GM18499 (cell line): ENCODE measurements around the gene TOB2.

ENCODE experiments used
- ATAC-seq: cut with Tn5 transposase; IDR thresholded peaks from one replicate; pipeline ENCODE4 v1.9.1; 2021; ENCODE audit warnings: moderate number of reproducible peaks; ENCODE audit not compliant: insufficient read depth, unreplicated experiment

TOB2 gene

DNA sequence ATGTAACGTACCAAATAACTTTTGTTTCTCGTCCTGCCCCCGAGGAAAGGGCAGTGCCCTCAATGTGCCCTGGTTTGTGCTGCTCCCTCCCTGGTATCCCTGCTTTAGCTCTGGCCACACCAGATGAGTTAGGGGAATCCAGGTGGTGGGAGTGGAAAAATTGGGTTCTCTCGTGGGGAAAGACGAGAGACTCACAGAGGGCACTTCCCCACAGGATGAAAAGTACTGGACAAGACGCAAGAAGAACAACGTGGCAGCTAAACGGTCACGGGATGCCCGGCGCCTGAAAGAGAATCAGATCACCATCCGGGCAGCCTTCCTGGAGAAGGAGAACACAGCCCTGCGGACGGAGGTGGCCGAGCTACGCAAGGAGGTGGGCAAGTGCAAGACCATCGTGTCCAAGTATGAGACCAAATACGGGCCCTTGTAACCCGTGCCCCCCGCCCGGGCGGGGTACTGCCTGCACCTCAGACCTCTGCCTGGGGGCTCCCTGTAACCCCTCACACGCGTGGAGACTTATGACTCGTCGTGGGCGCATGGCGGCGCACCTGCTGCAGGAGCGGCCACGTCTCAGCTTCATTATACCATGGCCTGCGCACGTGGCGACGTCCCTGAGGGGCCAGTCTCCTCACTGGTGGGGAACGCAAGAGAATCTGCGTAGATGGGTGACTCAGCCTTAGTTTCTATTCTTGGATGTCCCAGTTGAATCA lies 50.9 kb downstream of the TOB2 start:
- ATAC-seq, result no peak

DNA sequence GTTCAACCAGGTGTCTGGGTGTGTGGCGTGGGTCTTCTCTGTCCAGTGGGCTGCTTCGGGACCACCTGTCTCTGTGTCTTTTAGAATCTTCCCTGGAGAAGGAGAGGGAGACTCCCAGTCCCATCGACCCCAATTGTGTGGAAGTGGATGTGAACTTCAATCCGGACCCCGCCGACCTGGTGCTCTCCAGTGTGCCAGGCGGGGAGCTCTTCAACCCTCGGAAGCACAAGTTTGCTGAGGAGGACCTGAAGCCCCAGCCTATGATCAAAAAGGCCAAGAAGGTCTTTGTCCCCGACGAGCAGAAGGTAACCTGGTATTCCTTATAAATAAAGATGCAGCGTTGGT lies 52.6 kb downstream of the TOB2 start:
- ATAC-seq, result no peak

DNA sequence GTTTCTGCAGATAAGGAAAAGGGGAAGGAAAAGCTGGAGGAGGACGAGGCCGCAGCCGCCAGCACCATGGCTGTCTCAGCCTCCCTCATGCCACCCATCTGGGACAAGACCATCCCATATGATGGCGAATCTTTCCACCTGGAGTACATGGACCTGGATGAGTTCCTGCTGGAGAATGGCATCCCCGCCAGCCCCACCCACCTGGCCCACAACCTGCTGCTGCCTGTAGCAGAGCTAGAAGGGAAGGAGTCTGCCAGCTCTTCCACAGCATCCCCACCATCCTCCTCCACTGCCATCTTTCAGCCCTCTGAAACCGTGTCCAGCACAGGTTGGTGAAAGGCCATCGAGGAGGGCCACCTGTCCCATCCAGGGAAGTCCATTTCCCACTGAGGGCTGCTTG lies 59.3 kb downstream of the TOB2 start:
- ATAC-seq, result no peak

DNA sequence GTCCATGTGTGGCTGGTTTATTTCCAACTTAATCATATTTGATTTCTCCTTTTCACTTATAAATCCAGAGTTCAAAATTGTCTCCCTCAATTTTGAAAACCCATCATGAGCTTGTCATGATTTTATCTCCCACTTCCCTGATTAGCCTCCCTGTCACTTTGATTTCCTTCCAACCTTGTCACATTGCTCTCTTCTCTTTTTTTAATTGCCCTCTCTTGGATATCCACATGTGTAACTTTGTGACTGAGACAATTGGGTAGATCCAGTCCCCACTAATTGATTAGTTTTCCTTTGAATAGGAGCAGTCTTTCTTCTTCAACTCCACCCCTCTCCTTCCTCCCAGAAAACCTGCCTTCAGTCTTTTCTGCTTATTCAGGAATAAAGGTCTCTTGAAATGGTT lies 62.5 kb downstream of the TOB2 start:
- ATAC-seq, result no peak
